GM23248 (cell line): ENCODE data around the gene MACROD2. TPM values are rescaled to one million over a fixed set of nuclear protein-coding genes. Genes with fewer than 3 reads are reported as not detected.
"Not testable (repeated sequence)": the region's sequence is repeated elsewhere in the genome, so short reads cannot be mapped to it uniquely, and the experiment has no call there.

Experiments used
- DNase-seq: peaks from one replicate; pipeline ENCODE4 v3.0.0-alpha.2; 2015
- H2AFZ ChIP-seq: fragments of 200-600 bp; sonication (generic); 2 replicates; pipeline ENCODE4 v1.6.1; 2016; ENCODE audit warnings: antibody characterized with exemption
- H3F3A ChIP-seq: fragments of 200-600 bp; sonication (generic); 2 replicates; pipeline ENCODE4 v1.6.1; 2016; ENCODE audit warnings: mild to moderate bottlenecking, antibody characterized with exemption, mixed run types; ENCODE audit not compliant: insufficient read depth
- H3K27ac ChIP-seq: fragments of 200-600 bp; sonication (generic); 2 replicates; pipeline ENCODE4 v1.5.1; 2016; ENCODE audit warnings: mild to moderate bottlenecking
- H3K27me3 ChIP-seq: fragments of 200-600 bp; sonication (generic); replicated peaks from 2 replicates; pipeline ENCODE4 v1.6.1; 2016; ENCODE audit warnings: mild to moderate bottlenecking; ENCODE audit not compliant: insufficient read depth
- H3K36me3 ChIP-seq: fragments of 200-600 bp; sonication (generic); 2 replicates; pipeline ENCODE4 v1.6.1; 2016; ENCODE audit warnings: low read depth, mild to moderate bottlenecking
- H3K4me1 ChIP-seq: fragments of 200-600 bp; sonication (generic); 2 replicates; pipeline ENCODE4 v1.6.1; 2016; ENCODE audit warnings: mild to moderate bottlenecking; ENCODE audit not compliant: insufficient read depth
- H3K4me2 ChIP-seq: fragments of 200-600 bp; sonication (generic); one replicate; pipeline ENCODE4 v1.6.1; 2016; ENCODE audit warnings: mild to moderate bottlenecking; ENCODE audit not compliant: unreplicated experiment
- H3K4me3 ChIP-seq: fragments of 200-600 bp; sonication (generic); 2 replicates; pipeline ENCODE4 v1.5.1; 2016; ENCODE audit warnings: mild to moderate bottlenecking
- H3K79me2 ChIP-seq: fragments of 200-600 bp; sonication (generic); 2 replicates; pipeline ENCODE4 v1.6.1; 2016; ENCODE audit warnings: mild to moderate bottlenecking; ENCODE audit not compliant: insufficient read depth
- H3K9ac ChIP-seq: fragments of 200-600 bp; sonication (generic); 2 replicates; pipeline ENCODE4 v1.6.1; 2016; ENCODE audit warnings: mild to moderate bottlenecking
- H3K9me2 ChIP-seq: fragments of 200-600 bp; sonication (generic); 2 replicates; pipeline ENCODE4 v1.6.1; 2016; ENCODE audit warnings: mixed run types, mild to moderate bottlenecking, moderate library complexity; ENCODE audit not compliant: insufficient read depth
- H3K9me3 ChIP-seq: fragments of 200-600 bp; sonication (generic); one replicate; pipeline ENCODE4 v1.6.1; 2017; ENCODE audit warnings: low read depth
- H4K20me1 ChIP-seq: fragments of 200-600 bp; sonication (generic); 2 replicates; pipeline ENCODE4 v1.6.0; 2016; ENCODE audit not compliant: insufficient read depth
- EZH2 ChIP-seq: fragments of 200-600 bp; sonication (generic); IDR thresholded peaks from 2 replicates; pipeline ENCODE4 v1.6.1; 2018; ENCODE audit warnings: antibody characterized with exemption, mild to moderate bottlenecking; ENCODE audit not compliant: insufficient read depth, poor library complexity, severe bottlenecking
- EZH2phosphoT487 ChIP-seq: fragments of 200-600 bp; sonication (generic); IDR thresholded peaks from 2 replicates; pipeline ENCODE4 v1.6.1; 2018; ENCODE audit warnings: antibody characterized with exemption, moderate library complexity, mild to moderate bottlenecking, low read depth; ENCODE audit not compliant: insufficient read depth
- WGBS, 2 experiments: methylation state at CpG; one replicate each; pipeline ENCODE4 v1.1.6; 2015 to 2017; ENCODE audit warnings: low lambda C conversion rate in 2 of 2, low coverage in 1 of 2; ENCODE audit errors: missing lambda C conversion rate in 2 of 2; 5-methylcytosine and 5-hydroxymethylcytosine counted together
- in situ Hi-C: fragments of 300-500 bp; cut with MboI; formaldehyde crosslinking; loops from 2 replicates; pipeline ENCODE4 v1.15.0; 2020
- polyA plus RNA-seq: library from polyadenylated mRNA; unstranded; fragments of >200 nt; fragmentation: Nextera tagmentation; extraction: Ambion mirVana; gene quantifications from 2 replicates; pipeline ENCODE4 v1.2.1, GENCODE V29; 2016
- total RNA-seq: library from RNA; depleted of rRNA; stranded (reverse); fragments of >200 nt; shearing (Covaris generic); gene quantifications from 2 replicates; pipeline ENCODE4 v1.2.3, GENCODE V29; 2014

MACROD2 gene
- total and polyA plus RNA-seq, 2 experiments from 2014 or later = 1.1 to 3.1 TPM

- no peaks in the 10 kb centered on the region for H4K20me1 ChIP-seq
Observed at GRCh38 chr20:15977026-15977425, 1981.7 kb downstream of the MACROD2 start.

GRCh38 chr20:15977758-15978157 is 1982.4 kb downstream of the MACROD2 start:
- in situ Hi-C loops = no loop called here
- Histone ChIP-seq H3K4me1 (no peaks in the 10 kb centered on the region), H3K9me3 (no peaks in the 10 kb centered on the region), H3K27ac (no peak overlapping the region), H3K9me2 (no peaks in the 10 kb centered on the region), H3K79me2 (no peaks in the 10 kb centered on the region), H3K9ac (no peak overlapping the region), H3F3A (no peaks in the 10 kb centered on the region), H3K36me3 (no peaks in the 10 kb centered on the region), H3K4me3 (no peak overlapping the region), H2AFZ (no peak overlapping the region), H3K4me2 (no peak overlapping the region), H4K20me1 (no peaks in the 10 kb centered on the region), H3K27me3 (no peaks in the 10 kb centered on the region)
- no peak for DNase-seq
- WGBS, 2 experiments = 36 to 62% methylated on average over 1 of the region's 1 CpG
- no peak for TF ChIP-seq EZH2phosphoT487
- TF ChIP-seq EZH2 = no peak

More at GRCh38 chr20:15977026-15977425, 1981.7 kb downstream of the MACROD2 start:
- Histone ChIP-seq H2AFZ (no peak overlapping the region), H3F3A (no peaks in the 10 kb centered on the region), H3K27ac (no peak overlapping the region), H3K79me2 (no peaks in the 10 kb centered on the region), H3K27me3 (no peaks in the 10 kb centered on the region), H3K9me3 (no peaks in the 10 kb centered on the region), H3K4me3 (no peak overlapping the region), H3K36me3 (no peaks in the 10 kb centered on the region), H3K4me1 (no peaks in the 10 kb centered on the region), H3K9ac (no peak overlapping the region), H3K9me2 (no peaks in the 10 kb centered on the region), H3K4me2 (no peak overlapping the region)
- in situ Hi-C loops = no loop called here
- 12 to 18% methylated on average over 5 of the region's 5 CpGs for WGBS, 2 experiments
- no peak for DNase-seq
- TF ChIP-seq EZH2 (no peak), EZH2phosphoT487 (no peak)

- H3K9me2 ChIP-seq, H3K27ac ChIP-seq, H3K36me3 ChIP-seq, H3K9ac ChIP-seq, H3K4me2 ChIP-seq, H3K27me3 ChIP-seq, H3K79me2 ChIP-seq, H3F3A ChIP-seq, in situ Hi-C loops, H4K20me1 ChIP-seq, DNase-seq, H3K4me1 ChIP-seq, H3K9me3 ChIP-seq, H3K4me3 ChIP-seq, H2AFZ ChIP-seq: not testable (repeated sequence)
- 64 to 69% methylated on average over 24 to 26 of the region's 26 CpGs for WGBS, 2 experiments
Observed at GRCh38 chr20:15985494-15986368, 1990.4 kb downstream of the MACROD2 start.

- H3K4me2 ChIP-seq = no peak overlapping the region
- in situ Hi-C loops = no loop called here
- 65 to 78% methylated on average over 3 of the region's 3 CpGs for WGBS, 2 experiments
- H4K20me1 ChIP-seq = no peaks in the 10 kb centered on the region
- H3K4me1 ChIP-seq = no peaks in the 10 kb centered on the region
- H3K27me3 ChIP-seq = no peaks in the 10 kb centered on the region
- no peak for DNase-seq
- no peaks in the 10 kb centered on the region for H3F3A ChIP-seq
- H3K27ac ChIP-seq = no peak overlapping the region
- no peak overlapping the region for H3K9ac ChIP-seq
- TF ChIP-seq EZH2phosphoT487 (no peak), EZH2 (no peak)
- no peaks in the 10 kb centered on the region for H3K36me3 ChIP-seq
- H2AFZ ChIP-seq = no peak overlapping the region
- no peaks in the 10 kb centered on the region for H3K9me2 ChIP-seq
- H3K9me3 ChIP-seq = no peaks in the 10 kb centered on the region
- H3K4me3 ChIP-seq = no peak overlapping the region
- H3K79me2 ChIP-seq = no peaks in the 10 kb centered on the region
Observed at GRCh38 chr20:15986690-15987089, 1991.4 kb downstream of the MACROD2 start.

DNA sequence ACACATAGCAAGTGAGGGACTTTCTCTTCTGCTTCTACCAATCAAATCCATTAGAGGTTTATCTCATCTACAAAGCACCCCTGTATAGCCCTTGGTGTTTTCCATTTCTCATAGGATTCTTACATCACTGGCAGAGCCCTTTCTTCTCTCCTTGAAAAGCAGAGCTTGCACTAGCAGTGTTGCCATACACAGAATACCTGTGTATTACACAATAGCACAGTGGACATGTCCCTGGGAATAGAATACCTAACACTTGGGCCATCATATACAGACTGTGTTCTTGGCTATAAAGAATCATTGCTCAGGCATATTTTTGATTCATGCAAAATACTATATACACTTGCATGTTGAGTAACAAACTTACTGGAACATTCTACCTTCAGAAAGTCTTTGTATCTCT is 1996.0 kb downstream of the MACROD2 start:
- Histone ChIP-seq H3K4me2 (no peak overlapping the region), H3K27ac (no peak overlapping the region), H2AFZ (no peak overlapping the region), H3K9me2 (no peaks in the 10 kb centered on the region), H3K9ac (no peak overlapping the region), H3F3A (no peaks in the 10 kb centered on the region), H3K27me3 (no peaks in the 10 kb centered on the region), H3K79me2 (no peaks in the 10 kb centered on the region), H4K20me1 (no peaks in the 10 kb centered on the region), H3K4me3 (no peak overlapping the region), H3K36me3 (no peaks in the 10 kb centered on the region), H3K9me3 (no peaks in the 10 kb centered on the region), H3K4me1 (no peaks in the 10 kb centered on the region)
- no peak for DNase-seq
- TF ChIP-seq EZH2 = no peak
- in situ Hi-C loops = no loop called here
